CD14-positive monocyte (primary cell): ENCODE results near the gene ABLIM3. TPM values are rescaled to one million over a fixed set of nuclear protein-coding genes. Genes with fewer than 3 reads are reported as not detected.

ENCODE experiments used
- DNase-seq, 3 donors: peaks; one replicate each; pipeline ENCODE4 v3.0.0-alpha.2; 2011 to 2022
- H2AFZ ChIP-seq: 2 replicates; pipeline ENCODE4 v1.6.0; 2012; ENCODE audit warnings: mild to moderate bottlenecking, low read depth, low read length, inconsistent platforms; ENCODE audit not compliant: insufficient read depth, poor library complexity, severe bottlenecking
- H3K27ac ChIP-seq, 2 donors: 1 replicate in 1 of 2; 2 replicates in 1 of 2; pipeline ENCODE4 v1.5.1; 2012 to 2013; ENCODE audit warnings: low read length in 2 of 2, control low read depth in 1 of 2, inconsistent platforms in 1 of 2, low read depth in 1 of 2, mild to moderate bottlenecking in 1 of 2
- H3K27me3 ChIP-seq, 2 donors: one replicate each; pipeline versions ENCODE4 v1.6.0 to v1.6.1; 2011 to 2013; ENCODE audit warnings: low read length in 2 of 2; ENCODE audit not compliant: control insufficient read depth in 2 of 2, insufficient read depth in 2 of 2
- H3K36me3 ChIP-seq, 2 donors: replicated peaks in 1 of 2; 1 replicate in 1 of 2; 2 replicates in 1 of 2; pipeline versions ENCODE4 v1.5.1 to v1.6.1; 2012 to 2013; ENCODE audit warnings: low read length in 2 of 2, control low read depth in 1 of 2, inconsistent platforms in 1 of 2, mild to moderate bottlenecking in 1 of 2; ENCODE audit not compliant: insufficient read depth in 2 of 2, control insufficient read depth in 1 of 2
- H3K4me1 ChIP-seq, 2 donors: 1 replicate in 1 of 2; 2 replicates in 1 of 2; pipeline versions ENCODE4 v1.5.1 to v1.6.1; 2012 to 2013; ENCODE audit warnings: low read length in 2 of 2, control low read depth in 1 of 2, inconsistent platforms in 1 of 2, mild to moderate bottlenecking in 1 of 2, moderate library complexity in 1 of 2; ENCODE audit not compliant: insufficient read depth in 2 of 2, control insufficient read depth in 1 of 2
- H3K4me2 ChIP-seq: replicated peaks from 2 replicates; pipeline ENCODE3; 2012; ENCODE audit warnings: low read length, moderate library complexity, mild to moderate bottlenecking; ENCODE audit not compliant: poor library complexity, severe bottlenecking; ENCODE audit errors: extremely low read depth
- H3K4me3 ChIP-seq, 3 experiments: fragments of 200-600 bp in 1 of 3; sonication (generic) in 1 of 3; replicated peaks in 1 of 3; 1 replicate in 2 of 3; 2 replicates in 1 of 3; pipeline ENCODE4 v1.5.1; 2011 to 2013; ENCODE audit warnings: low read length in 3 of 3, mild to moderate bottlenecking in 3 of 3, control low read depth in 2 of 3, low read depth in 2 of 3, inconsistent platforms in 1 of 3, moderate library complexity in 1 of 3
- H3K79me2 ChIP-seq: 2 replicates; pipeline ENCODE4 v1.6.0; 2012; ENCODE audit warnings: mild to moderate bottlenecking, control low read depth, inconsistent platforms, low read length, moderate library complexity; ENCODE audit not compliant: insufficient read depth
- H3K9ac ChIP-seq: 2 replicates; pipeline ENCODE4 v1.6.0; 2017; ENCODE audit warnings: low read length, mild to moderate bottlenecking; ENCODE audit not compliant: insufficient read depth, poor library complexity, severe bottlenecking
- H3K9me3 ChIP-seq, 2 donors: replicated peaks in 1 of 2; 1 replicate in 1 of 2; 2 replicates in 1 of 2; pipeline versions ENCODE4 v1.5.1 to v1.6.1; 2012 to 2013; ENCODE audit warnings: low read length in 2 of 2, control low read depth in 1 of 2; ENCODE audit not compliant: control insufficient read depth in 1 of 2, insufficient read depth in 1 of 2
- H4K20me1 ChIP-seq: 2 replicates; pipeline ENCODE4 v1.6.0; 2012; ENCODE audit warnings: mild to moderate bottlenecking, low read length, control low read depth, moderate library complexity; ENCODE audit not compliant: insufficient read depth
- H3K27ac Mint-ChIP-seq, 7 donors: one replicate each; pipeline ENCODE4 v1.8.0; 2020; ENCODE audit warnings: mild to moderate bottlenecking in 7 of 7, mixed read lengths in 7 of 7, moderate library complexity in 6 of 7, inconsistent platforms in 2 of 7
- H3K27me3 Mint-ChIP-seq, 3 donors: one replicate each; pipeline ENCODE4 v1.8.0; 2021 to 2022; ENCODE audit warnings: low read depth in 3 of 3, mild to moderate bottlenecking in 3 of 3, mixed read lengths in 3 of 3, moderate library complexity in 3 of 3, inconsistent platforms in 1 of 3
- H3K36me3 Mint-ChIP-seq, 2 donors: one replicate each; pipeline ENCODE4 v1.8.0; 2020; ENCODE audit warnings: mixed read lengths in 2 of 2, inconsistent platforms in 1 of 2, mild to moderate bottlenecking in 1 of 2
- H3K4me1 Mint-ChIP-seq: one replicate; pipeline ENCODE4 v1.8.0; 2020; ENCODE audit warnings: mild to moderate bottlenecking, mixed read lengths
- H3K4me3 Mint-ChIP-seq, 2 donors: one replicate each; pipeline ENCODE4 v1.8.0; 2020; ENCODE audit warnings: mild to moderate bottlenecking in 2 of 2, mixed read lengths in 2 of 2, moderate library complexity in 1 of 2
- H3K9me3 Mint-ChIP-seq, 7 donors: one replicate each; pipeline ENCODE4 v1.8.0; 2020 to 2022; ENCODE audit warnings: mixed read lengths in 7 of 7, mild to moderate bottlenecking in 6 of 7, moderate library complexity in 6 of 7, inconsistent platforms in 2 of 7
- WGBS: methylation state at CpG from one replicate; pipeline ENCODE4 v1.1.5; 2013; ENCODE audit warnings: missing lambda C conversion rate; ENCODE audit not compliant: insufficient coverage; 5-methylcytosine and 5-hydroxymethylcytosine counted together
- intact Hi-C, 2 donors: fragments of 100-400 bp; cut with micrococcal nuclease; formaldehyde crosslinking; loops; one replicate each; pipeline versions ENCODE4 v1.15.0 to v1.15.1; 2023
- polyA plus RNA-seq, 3 donors: library from polyadenylated mRNA; depleted of rRNA in 1 of 3; unstranded in 2 of 3; stranded (reverse) in 1 of 3; fragments of 300-500 nt in 2 of 3; fragments of >200 nt in 1 of 3; fragmentation: Illumina TruSeq in 2 of 3; gene quantifications; 1 replicate in 2 of 3; 2 replicates in 1 of 3; pipeline ENCODE4 v1.2.3, GENCODE V29; 2012 to 2021
- TF ChIP-seq, protein P1 (sequence below): fragments of 200-600 bp; IDR thresholded peaks from one replicate; pipeline ENCODE4 v1.8.0; 2022; ENCODE audit warnings: antibody characterized with exemption, mild to moderate bottlenecking

The ABLIM3 gene
- polyA plus RNA-seq, 3 donors: 0.22 to 0.74 TPM; not detected in 1

DNA sequence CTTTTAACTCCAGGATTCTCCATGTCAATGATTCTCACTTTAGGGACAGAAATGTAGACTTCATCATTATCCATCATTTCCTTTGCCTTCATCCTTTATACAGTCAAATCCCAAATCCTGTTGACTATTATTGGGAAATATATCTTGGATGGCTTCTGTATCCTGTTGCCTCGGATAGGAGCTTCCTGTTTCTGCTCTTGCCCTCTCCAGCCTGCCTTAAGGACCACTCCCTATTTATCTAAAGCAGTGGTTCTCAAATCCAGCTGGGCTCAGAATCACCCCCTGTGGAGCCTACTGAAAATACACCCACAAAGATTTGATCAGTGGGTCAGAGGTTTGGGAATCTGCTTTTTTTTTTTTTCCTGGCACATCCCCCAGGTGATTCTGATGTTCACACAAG lies 138.8 kb downstream of the ABLIM3 start:
- no peak overlapping the region for H3K27ac Mint-ChIP-seq
- H3K9me3 ChIP-seq: no peaks in the 10 kb centered on the region
- no peaks in the 10 kb centered on the region for H3K79me2 ChIP-seq
- H3K27ac ChIP-seq: no peak overlapping the region
- intact Hi-C loops: no loop called here
- peaks cover 14% of the 10 kb centered on the region for H3K4me1 Mint-ChIP-seq
- H3K4me3 Mint-ChIP-seq: no peak overlapping the region
- no CpG with 5 or more reads among the region's 1 CpG for WGBS
- DNase-seq: no peak
- H3K36me3 Mint-ChIP-seq: no peaks in the 10 kb centered on the region
- TF ChIP-seq, protein P1, sequence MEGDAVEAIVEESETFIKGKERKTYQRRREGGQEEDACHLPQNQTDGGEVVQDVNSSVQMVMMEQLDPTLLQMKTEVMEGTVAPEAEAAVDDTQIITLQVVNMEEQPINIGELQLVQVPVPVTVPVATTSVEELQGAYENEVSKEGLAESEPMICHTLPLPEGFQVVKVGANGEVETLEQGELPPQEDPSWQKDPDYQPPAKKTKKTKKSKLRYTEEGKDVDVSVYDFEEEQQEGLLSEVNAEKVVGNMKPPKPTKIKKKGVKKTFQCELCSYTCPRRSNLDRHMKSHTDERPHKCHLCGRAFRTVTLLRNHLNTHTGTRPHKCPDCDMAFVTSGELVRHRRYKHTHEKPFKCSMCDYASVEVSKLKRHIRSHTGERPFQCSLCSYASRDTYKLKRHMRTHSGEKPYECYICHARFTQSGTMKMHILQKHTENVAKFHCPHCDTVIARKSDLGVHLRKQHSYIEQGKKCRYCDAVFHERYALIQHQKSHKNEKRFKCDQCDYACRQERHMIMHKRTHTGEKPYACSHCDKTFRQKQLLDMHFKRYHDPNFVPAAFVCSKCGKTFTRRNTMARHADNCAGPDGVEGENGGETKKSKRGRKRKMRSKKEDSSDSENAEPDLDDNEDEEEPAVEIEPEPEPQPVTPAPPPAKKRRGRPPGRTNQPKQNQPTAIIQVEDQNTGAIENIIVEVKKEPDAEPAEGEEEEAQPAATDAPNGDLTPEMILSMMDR: no peak
- H2AFZ ChIP-seq: no peak overlapping the region
- no peaks in the 10 kb centered on the region for H3K36me3 ChIP-seq
- H3K4me2 ChIP-seq: no peak overlapping the region
- H4K20me1 ChIP-seq: no peaks in the 10 kb centered on the region
- no peaks in the 10 kb centered on the region for H3K27me3 ChIP-seq
- H3K4me1 ChIP-seq: no peaks in the 10 kb centered on the region
- H3K9me3 Mint-ChIP-seq: peaks cover 0 to 1% (median 0%) of the 10 kb centered on the region in 7 donors
- H3K4me3 ChIP-seq: no peak overlapping the region
- H3K9ac ChIP-seq: no peak overlapping the region
- peaks cover 0 to 8% (median 4%) of the 10 kb centered on the region in 3 donors for H3K27me3 Mint-ChIP-seq

DNA sequence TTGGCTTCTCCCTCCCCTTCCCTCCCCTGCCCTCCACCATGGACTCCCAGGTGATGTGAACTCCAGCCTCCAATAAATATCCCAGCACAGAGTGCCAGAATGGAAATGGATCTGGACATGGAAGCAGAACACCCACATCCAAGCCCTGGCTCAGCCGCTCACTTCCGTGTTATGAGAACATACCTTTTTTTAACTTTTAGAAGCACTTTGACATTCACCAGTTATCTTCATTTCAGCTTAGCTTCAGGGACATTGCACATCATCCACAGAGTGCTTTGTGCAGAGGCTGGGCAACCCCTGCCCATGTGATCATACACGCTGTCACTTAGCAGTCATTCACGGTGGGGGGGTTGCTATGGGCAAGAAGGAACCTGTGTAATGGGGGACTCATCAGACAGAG lies 139.5 kb downstream of the ABLIM3 start:
- H3K4me1 Mint-ChIP-seq: peaks cover 14% of the 10 kb centered on the region
- peaks cover 0 to 1% (median 0%) of the 10 kb centered on the region in 7 donors for H3K9me3 Mint-ChIP-seq
- Histone ChIP-seq H4K20me1 (no peaks in the 10 kb centered on the region), H3K9ac (no peak overlapping the region), H3K27me3 (no peaks in the 10 kb centered on the region), H3K9me3 (no peaks in the 10 kb centered on the region), H2AFZ (no peak overlapping the region), H3K79me2 (no peaks in the 10 kb centered on the region), H3K27ac (no peak overlapping the region), H3K4me2 (no peak overlapping the region), H3K4me3 (no peak overlapping the region), H3K4me1 (no peaks in the 10 kb centered on the region), H3K36me3 (no peaks in the 10 kb centered on the region)
- TF ChIP-seq, protein P1: no peak
- no peaks in the 10 kb centered on the region for H3K36me3 Mint-ChIP-seq
- peaks cover 2 to 5% (median 4%) of the 10 kb centered on the region in 3 donors for H3K27me3 Mint-ChIP-seq
- H3K4me3 Mint-ChIP-seq: no peak overlapping the region
- intact Hi-C loops: no loop called here
- H3K27ac Mint-ChIP-seq: no peak overlapping the region
- WGBS: 100% methylated on average over 1 of the region's 4 CpGs
- no peak for DNase-seq
